GM20431 (cell line): ENCODE results near the gene RFXAP.
"Not testable (repeated sequence)": the region's sequence is repeated elsewhere in the genome, so short reads cannot be mapped to it uniquely, and the experiment has no call there.

Source experiments
- in situ Hi-C: fragments of 300-500 bp; cut with MseI, MboI; formaldehyde crosslinking; loops from one replicate; pipeline ENCODE4 v1.15.0; 2020; ENCODE audit warnings: low sequenced_read_pairs; ENCODE audit not compliant: unreplicated experiment

The RFXAP gene, protein sequence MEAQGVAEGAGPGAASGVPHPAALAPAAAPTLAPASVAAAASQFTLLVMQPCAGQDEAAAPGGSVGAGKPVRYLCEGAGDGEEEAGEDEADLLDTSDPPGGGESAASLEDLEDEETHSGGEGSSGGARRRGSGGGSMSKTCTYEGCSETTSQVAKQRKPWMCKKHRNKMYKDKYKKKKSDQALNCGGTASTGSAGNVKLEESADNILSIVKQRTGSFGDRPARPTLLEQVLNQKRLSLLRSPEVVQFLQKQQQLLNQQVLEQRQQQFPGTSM

DNA sequence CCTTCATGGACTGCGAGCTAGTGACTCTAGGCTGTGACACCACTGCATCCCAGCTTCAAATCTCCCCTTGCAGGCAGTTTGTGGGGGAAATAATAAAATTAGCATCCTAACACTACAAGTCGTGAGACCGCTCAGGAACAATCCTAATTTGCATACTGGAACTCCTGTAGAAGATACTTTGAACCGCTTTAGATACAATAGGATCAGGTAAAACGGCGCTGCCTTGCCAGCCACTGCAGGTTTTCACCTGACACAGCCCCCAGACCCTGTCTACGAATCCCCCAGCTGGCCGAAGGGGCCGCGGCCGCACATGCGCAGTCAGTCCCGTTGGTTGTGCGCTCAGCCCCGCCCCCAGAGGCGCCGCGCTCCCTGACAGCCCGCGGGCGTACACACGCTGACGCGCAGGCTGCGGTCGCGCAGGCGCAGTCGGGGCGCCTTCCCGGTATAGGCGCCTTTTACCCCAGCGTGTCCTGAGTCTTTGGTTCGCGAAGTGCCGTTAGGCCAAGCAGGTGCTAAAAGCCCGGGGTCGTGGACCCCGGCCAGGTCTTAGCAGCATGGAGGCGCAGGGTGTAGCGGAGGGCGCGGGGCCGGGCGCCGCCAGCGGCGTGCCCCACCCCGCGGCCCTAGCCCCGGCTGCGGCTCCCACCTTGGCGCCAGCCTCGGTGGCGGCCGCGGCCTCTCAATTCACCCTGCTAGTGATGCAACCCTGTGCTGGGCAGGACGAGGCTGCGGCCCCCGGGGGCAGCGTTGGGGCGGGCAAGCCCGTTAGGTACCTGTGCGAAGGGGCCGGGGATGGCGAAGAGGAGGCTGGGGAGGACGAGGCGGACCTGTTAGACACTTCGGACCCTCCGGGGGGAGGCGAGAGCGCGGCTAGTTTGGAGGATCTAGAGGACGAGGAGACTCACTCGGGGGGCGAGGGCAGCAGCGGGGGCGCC is at the start of gene RFXAP:
RFXAP (plus strand) TSS at position 419 of the 935 bp plus-strand sequence; CDS start at position 555, 136 bp downstream.
- in situ Hi-C loops: no loop called here

DNA sequence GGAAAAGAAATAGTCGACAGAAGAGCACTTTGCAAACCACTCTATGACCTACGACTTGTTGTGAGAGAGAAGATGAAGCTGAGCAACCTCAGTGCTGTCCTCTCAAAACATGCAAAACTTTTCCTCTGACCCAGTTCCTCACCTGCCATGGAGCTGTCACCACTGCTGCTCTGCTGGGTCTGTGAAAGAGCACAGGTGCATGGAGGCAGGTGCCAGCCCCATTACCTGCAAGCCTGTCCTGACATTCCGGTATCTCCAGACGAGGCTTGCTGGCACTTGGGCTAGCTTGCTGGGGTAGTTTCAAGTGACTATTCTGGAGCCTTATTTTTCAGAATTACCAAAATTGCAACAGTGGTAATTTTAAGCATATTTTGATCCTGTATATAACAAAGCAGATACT is 49.5 kb upstream of the RFXAP start:
- in situ Hi-C loops: no loop called here

DNA sequence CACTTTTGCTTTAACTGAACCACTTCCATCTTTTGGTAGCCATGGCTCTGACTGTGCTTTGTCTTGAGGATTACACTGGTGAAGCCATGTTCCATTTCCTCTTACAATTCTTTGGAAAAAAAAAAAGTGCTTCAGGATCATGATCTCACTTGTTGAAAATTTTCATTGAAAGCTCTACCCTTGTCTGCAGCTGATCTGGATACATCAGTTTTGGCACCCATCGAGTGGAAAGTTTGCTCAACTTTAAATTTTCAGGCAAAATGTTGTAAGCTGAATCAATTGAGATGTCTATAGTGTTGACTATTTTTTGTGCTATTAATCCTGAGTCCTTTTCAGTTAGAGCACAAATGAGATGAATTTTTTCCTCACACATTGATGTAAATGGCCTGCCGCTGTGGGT is 48.3 kb upstream of the RFXAP start:
- in situ Hi-C loops: no loop called here

DNA sequence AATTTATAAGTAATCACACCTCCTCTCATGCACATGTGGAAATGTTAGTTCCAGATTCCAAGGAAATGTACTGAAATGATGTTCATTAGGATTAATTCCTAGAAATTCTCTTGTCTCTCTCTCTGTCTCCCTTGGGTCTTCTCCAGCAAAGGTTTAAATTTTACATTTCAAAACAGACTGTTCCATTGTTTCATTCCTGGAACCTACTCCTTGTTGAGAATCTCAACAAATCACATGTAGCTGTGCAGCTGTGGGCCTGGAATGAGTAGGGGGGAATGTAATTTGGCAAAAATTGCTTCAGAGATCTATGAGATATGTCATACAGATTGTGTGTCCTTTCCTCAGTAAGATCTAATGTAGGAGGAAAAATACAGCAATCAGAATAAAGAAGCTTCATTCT is 46.2 kb upstream of the RFXAP start:
- in situ Hi-C loops: no loop called here

DNA sequence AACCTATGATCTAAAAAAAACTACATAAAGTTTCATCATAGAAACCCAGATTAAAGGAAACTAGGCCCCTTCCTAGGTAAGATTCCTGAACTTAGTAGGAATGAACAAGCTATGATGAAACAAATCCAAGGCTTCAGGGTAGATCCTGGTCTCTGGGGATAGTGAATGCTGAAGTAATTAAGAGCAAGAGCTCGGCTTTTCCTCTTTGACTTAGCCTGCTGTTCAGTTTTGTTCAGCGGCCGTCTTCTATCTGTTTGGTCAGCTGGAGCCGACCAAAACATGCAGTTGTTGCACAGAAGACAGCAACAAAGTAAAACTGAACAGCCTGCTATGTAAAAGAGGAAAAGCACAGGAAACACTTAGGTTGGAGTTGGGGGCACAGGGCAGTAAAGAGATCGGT is 44.1 kb upstream of the RFXAP start:
- in situ Hi-C loops: no loop called here

DNA sequence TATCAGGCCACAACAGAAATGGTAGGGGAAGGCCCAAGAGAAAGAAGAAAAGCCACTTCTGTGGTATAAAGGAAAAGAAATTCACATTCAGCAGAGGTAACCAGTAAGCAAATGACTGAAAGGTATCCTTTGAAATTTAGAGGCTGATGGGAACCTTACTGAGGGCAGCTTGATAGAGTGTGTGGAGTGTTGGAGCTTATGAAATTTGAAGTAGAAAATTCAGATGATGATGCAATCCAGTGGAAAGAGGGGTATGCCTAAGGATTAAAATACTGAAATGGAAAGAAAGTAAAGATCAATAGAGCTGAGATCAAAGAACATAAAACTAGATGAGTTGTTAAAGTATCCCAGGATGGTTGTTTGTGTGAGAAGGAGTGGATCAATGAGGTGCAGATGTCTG is 42.8 kb upstream of the RFXAP start:
- in situ Hi-C loops: no loop called here

DNA sequence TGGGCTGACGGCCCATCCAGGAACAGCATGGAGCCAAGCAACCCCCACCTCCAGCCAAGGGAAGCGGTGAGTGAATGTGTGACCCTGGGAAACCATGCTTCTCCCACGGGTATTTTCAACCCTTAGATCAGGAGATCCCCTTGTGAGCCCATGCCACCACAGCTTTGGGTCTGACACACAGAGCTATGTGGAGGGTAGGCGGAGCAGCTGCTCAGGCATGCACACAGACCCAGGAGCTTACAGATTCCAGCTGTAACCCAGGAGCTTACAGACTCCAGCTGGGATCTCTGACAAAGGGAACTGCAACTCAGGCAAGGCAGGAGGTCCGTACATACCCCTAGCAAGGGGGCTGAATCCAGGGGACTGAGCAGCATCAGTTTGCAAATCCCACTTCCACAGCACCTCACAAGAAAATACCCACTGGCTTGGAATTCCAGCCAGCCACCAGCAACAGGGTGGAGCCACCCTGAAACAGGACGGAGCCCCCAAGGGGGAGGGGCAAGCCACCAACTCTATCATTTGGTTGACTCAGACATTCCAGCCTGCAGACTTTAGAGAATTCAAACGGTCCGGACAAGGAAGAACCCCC is 40.8 kb upstream of the RFXAP start:
- in situ Hi-C loops: no loop called here

DNA sequence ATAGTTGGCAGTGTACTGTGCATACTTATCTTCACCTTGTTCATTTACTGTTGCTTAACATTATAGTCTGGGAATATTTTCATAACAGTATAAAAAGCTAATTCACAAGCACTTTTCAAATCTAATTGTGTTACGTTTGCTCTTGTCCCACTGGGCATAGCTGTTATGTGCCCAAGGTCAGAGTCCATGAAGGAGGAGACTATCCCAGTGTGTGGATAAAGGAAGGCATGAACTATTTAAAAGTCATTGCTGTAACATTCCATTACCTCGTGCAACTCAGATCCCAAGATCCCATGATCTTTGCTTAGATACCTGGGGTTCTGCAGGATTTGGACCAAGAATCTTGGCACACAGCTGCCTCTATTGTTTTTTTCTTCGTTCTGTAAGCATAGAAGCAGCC is 35.1 kb upstream of the RFXAP start:
- in situ Hi-C loops: no loop called here

DNA sequence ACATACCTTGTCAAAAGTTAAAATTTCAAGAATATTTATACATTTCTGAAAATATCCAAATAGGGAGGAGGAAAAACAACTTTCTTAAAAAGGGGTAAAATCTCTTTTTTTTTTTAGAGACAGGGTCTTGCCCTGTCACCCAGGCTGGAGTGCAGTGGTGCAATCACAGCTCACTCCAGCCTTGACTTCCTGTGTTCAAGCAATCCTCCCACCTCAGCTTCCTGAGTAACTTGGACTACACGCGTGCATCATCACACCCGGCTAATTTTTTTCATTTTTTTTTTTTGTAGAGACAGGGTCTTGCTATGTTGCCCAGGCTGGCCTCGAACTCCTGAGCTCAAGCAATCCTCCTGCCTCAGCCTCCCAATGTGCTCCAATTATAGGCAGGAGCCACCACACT is 32.8 kb upstream of the RFXAP start:
- in situ Hi-C loops: not testable (repeated sequence)

DNA sequence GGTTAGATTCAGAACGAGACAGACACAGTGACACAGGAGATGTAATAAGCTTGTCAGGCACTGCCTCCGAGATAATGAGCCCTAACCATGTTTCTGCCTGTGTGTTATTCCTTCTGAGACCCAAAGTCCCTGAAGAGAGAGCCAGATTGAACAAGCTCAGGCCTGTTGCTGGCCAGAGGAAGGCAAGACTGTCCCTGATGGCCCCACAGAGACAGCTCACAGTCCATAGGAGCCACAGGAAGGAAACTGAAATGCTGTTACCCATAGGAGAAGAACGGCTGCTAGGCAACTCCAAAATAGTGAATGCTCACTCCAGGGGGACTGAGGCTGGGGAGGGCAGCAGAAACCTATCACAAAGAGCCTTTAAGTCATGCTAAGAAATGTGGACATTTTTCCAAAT is 31.8 kb upstream of the RFXAP start:
- in situ Hi-C loops: no loop called here

DNA sequence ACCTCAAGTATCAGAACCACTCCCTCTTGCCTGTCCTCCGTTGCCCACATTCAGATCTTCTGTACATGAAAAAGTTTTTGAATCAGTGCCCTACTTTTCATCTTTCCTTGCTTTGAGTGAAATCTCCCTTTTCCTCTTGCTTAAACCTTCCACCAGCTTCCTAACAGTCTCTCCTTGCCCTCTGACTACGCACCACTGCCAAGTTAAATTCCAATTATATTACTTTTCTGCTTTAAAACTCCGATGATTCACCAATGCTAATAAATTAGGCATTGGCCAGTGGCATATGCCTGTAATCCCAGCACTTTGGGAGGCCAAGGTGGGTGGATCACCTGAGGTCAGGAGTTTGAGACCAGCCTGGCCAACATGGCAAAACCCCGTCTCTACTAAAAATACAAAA is 30.7 kb upstream of the RFXAP start:
- in situ Hi-C loops: no loop called here

DNA sequence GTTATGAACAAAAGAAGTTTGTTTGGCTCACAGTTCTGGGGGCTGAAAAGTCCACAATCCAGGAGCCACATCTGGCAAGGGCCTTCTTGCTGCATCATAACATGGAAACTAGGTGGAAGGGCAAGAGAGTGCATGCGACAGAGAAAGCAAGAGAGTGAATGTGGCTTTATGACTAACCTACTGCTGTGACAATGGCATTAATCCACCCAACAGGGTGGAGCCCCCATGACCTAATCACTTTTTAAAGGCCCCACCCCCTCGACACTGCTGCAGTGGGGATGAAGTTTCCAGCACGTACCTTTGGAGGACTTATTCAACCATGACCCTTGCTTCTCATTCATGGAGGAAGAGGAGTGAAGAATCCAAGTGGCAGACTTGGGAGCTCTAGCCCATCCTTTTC is 30.0 kb upstream of the RFXAP start:
- in situ Hi-C loops: no loop called here

DNA sequence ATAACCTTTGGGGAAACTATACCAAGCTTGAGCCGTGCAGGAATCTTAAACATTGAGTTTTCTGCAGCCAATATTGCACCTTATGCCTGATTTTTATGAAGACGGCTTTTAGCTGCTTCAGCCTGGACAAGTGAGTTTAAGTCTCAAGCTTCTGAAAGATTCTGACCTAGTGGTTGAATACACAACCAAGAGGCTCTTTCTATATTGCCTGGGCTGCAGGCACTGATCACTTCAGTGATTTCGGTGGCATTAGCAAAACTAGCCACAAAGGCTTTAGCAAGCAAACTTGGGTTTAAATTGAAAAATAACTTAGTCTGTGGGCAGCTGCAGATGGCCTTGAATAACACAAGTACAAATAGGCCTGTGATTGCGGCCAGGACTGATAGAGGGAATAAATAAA is 29.3 kb upstream of the RFXAP start:
- in situ Hi-C loops: no loop called here

DNA sequence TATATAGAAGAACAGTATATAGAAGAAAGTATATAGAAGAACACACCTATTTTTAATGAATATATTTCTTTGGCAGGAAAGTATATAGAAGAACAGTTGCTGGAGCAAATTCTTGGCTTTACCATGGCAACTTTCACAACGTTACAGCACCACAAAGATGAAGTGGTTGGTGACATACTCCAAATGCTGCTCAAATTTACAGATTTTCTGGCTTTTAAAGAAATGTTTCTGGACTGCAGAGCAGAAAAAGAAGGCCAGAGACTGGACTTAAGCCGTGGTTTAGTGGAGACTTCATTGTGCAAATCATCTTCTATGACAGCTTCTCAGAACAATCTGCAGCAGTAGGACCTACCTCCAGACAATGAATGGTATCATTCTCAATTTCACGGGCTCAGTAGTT is 24.3 kb upstream of the RFXAP start:
- in situ Hi-C loops: no loop called here

DNA sequence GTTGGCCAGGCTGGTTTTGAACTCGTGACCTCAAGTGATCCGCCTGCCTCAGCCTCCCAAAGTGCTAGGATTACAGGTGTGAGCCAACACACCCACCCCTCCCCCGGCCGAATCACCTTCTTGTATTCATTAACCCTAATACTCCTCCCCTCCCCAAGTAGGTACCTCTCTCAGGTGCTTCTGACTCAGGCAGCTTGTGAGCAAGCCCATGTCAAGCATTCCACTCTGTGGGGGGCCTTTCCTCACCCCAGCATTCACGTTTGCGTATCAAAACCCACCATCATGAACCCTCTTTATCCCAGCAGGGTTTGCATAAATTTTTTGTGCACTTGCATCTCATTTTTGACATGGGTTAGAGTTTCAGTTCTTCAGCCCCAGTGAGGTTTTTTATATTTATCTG is 23.6 kb upstream of the RFXAP start:
- in situ Hi-C loops: no loop called here

DNA sequence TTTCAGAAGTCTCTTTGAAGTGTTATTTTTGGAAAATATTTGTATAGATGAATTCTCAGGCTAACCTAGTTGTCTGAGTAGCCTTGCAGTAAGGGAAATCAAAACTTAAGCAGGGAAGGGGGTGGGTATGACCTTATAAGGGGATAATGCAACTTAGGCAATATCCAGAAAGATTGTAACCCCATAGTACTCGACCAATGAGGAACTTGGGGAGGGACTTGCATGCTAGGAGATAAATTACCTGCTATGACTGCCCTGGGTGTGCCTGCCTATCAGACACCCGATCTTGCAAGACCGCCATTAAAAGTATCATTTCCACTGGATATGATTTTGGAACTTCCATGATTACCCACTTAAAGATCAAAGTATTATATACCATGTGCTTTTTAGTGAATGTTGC is 23.0 kb upstream of the RFXAP start:
- in situ Hi-C loops: no loop called here

DNA sequence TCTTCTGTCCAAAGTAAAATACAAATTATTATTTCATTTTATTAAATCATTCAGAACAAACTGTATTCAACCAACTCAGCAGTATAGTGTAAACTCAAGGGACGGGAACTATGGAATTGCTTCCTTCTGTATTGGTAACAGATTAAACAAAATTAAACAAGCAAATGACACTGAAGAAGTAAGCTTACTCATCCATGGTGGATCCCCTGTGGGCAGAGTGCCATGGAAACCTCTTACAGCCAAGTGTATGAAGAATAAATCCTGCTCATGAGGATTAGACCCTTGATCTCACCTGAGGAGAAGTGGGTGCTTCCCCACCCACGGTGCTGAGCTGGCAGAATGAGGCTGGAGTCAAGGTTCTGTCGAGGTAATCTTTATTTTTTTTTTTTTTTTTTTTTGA is 18.0 kb upstream of the RFXAP start:
- in situ Hi-C loops: no loop called here

DNA sequence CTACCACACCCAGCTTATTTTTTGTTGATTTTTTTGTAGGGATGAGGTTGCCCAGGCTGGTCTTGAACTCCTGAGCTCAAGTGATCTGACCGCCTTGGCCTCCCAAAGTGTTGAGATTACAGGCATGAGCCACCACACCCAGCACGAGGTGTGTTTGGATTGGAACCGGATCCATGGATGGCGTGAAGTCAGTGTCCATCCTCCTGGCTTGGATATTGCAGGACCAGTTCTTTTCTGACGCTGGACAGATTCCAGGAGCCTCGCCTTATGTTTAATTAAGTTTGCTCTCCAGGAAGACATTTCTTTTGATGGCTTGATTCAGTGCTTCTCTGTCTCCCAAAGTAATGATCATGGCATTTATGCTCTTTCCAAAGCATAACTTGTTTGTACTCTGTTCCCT is 14.4 kb upstream of the RFXAP start:
- in situ Hi-C loops: no loop called here

DNA sequence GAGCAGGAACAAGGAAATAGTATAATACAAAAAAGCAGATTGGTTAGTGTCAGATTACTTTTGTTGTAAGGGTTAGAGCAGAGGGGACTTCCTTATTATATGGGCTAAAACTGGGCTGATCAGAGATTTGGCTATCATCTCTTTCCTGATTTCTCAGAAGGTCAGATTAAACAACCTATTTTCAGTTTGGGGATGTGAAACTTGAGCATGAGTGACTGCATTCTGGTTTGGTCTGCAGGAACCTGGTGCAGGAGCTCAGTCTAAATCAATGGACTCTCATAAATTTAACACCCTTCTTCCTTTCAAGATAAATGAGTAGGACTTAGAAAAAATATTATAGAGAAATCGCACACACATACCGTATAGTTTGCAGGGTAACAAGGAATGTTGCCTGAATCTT is 12.9 kb upstream of the RFXAP start:
- in situ Hi-C loops: no loop called here

DNA sequence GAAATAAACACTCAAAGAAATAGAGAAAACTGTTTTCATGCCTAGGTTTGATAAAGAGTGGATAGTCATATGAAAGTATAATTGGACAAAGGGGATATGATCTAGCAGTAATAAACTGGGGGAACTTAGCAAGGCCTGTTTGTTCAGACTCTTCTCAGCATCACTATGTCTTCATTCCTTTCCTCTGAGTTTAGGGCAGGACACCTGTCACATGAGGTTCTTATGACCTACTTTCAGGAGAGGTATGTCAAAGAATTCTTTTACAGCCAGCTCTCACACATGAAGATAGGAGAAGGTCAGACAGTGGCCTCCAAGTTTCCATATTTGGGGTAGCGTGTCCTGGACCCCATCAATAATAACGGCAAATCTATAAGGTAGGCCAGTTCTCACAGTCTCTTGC is 11.4 kb upstream of the RFXAP start:
- in situ Hi-C loops: no loop called here

DNA sequence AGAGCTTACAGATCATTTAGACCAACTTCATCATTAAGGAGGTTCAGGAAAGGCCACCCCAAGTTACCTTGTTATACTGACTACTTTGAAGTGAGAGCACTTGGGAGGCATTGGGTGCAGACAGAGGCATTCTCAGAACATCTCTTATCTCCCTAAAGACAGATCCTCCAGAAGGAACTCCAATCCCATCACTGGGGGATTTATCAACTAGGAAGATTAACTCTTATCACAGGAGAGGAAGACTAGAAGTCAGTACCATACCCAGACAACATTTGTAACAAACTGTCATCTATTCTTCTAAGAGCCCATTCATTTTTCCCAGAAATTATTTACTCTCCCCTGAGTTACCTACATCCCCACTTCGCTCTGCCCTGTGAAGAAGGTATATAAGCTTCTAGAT is 5.8 kb upstream of the RFXAP start:
- in situ Hi-C loops: no loop called here
